ENCODE results near the gene ACOX1.

Gene ACOX1

GRCh38 chr17:76002100-76002499 lies 23.1 kb upstream of the ACOX1 start:
- TF ChIP-seq GATA2 (IDR thresholded peaks at IDR 0.05; ENCODE audit: low read depth, low read length) (no peak), GATA3 (IDR thresholded peaks at IDR 0.05; ENCODE audit: low read depth, low read length) (no peak)

DNA sequence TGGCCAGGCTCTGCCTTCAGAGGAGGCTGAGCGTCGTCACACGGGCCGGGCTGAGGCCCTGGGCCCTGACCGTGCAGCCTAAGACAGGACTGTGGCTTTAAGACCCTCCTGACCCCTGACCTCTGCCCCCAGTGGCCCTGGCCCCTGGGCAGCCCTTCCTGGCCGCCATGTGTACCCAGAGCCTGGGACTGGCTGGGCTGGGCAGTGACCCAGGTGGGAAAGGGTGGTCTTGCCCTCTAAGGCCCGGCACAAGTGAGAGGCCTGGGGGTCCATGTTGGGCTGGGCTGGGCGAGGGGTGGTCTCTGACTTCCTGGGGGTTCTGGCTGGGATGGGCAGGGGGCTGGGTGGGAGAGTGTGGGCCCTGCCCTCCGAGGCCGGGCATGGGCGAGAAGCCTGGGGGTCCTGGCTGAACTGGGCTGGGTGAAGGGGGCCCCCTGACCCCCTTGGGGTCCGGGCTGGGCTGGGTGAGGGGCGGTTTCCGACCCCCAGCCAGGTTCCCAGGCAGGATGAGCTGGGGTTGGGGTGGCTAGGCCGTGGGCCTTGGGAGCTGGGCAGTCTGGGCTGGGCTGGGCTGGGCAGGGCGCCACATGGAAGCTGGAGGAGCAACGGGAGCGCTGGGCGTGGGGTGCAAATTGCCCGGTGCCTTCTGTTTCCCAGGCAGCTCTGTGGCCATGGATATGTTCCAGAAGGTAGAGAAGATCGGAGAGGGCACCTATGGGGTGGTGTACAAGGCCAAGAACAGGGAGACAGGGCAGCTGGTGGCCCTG lies 22.0 kb upstream of the ACOX1 start, which contains the start of gene CDK3:
TSS of gene CDK3 (plus strand) at position 101 of the 767 bp plus-strand sequence. CDS start at position 672, 571 bp downstream.
- TF ChIP-seq GATA3 (IDR thresholded peaks at IDR 0.05; ENCODE audit: low read depth, low read length) (no peak), GATA2 (IDR thresholded peaks at IDR 0.05; ENCODE audit: low read depth, low read length) (no peak)

GRCh38 chr17:76000016-76000754 lies 21.2 kb upstream of the ACOX1 start:
- no peak for TF ChIP-seq GATA2 (IDR thresholded peaks at IDR 0.05; ENCODE audit: low read depth, low read length)
- TF ChIP-seq GATA3 (IDR thresholded peaks at IDR 0.05; ENCODE audit: low read depth, low read length), result no peak

DNA sequence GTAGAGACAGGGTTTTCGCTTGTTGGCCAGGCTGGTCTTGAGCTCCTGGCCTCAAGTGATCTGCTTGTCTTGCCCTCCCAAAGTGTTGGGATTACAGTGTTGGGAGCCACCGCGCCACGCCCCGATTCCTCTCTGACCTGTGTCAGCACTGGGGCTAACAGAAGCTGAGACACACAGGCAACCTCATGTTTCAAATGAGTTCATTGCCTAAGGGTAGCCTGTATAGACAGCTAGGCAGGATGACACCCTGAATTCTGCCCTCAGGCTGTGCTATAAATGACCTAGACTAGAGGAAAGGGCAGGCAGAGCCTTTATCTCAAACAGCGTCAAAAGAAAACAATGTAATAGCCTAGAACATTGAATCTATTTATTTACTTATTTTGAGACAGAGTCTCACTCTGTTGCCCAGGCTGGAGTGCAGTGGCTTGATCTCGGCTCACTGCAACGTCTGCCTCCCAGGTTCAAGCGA lies 19.4 kb upstream of the ACOX1 start:
- no peak for TF ChIP-seq GATA2 (IDR thresholded peaks at IDR 0.05; ENCODE audit: low read depth, low read length)
- TF ChIP-seq GATA3 (IDR thresholded peaks at IDR 0.05; ENCODE audit: low read depth, low read length), result no peak

GRCh38 chr17:75996665-75997590 lies 18.0 kb upstream of the ACOX1 start:
- no peak for TF ChIP-seq GATA2 (IDR thresholded peaks at IDR 0.05; ENCODE audit: low read depth, low read length)
- no peak for TF ChIP-seq GATA3 (IDR thresholded peaks at IDR 0.05; ENCODE audit: low read depth, low read length)

DNA sequence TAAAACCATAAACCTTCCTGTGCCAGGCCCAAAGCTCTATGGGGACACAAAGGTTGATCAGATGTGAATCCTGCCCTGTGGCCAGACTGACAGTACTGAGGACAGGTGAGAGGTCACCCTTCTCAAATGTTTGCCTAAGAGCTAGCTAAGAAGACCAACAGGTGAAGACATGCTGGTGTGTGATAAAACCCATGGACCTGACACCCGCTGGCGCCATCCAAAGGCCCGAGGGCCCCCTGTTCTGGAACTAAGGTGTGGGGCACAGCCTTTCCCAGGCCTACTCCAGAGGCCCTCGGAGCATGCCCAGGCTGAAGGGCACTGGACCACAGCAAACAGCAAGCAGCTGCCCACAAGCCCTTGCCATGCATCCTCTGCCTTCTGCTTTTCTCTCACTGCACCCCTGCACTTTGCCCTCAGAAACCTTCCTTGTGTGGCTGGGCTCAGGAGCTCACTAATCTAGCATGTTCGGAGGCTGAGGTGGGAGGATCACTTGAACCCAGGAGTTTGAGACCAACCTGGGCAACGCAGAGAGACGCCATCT lies 16.5 kb upstream of the ACOX1 start:
- no peak for TF ChIP-seq GATA3 (IDR thresholded peaks at IDR 0.05; ENCODE audit: low read depth, low read length)
- TF ChIP-seq GATA2 (IDR thresholded peaks at IDR 0.05; ENCODE audit: low read depth, low read length), result no peak

- TF ChIP-seq GATA2 (IDR thresholded peaks at IDR 0.05; ENCODE audit: low read depth, low read length) (no peak), GATA3 (IDR thresholded peaks at IDR 0.05; ENCODE audit: low read depth, low read length) (no peak)
Measured at GRCh38 chr17:75994802-75995370, 15.9 kb upstream of the ACOX1 start.

- TF ChIP-seq GATA3 (IDR thresholded peaks at IDR 0.05; ENCODE audit: low read depth, low read length), result no peak
- no peak for TF ChIP-seq GATA2 (IDR thresholded peaks at IDR 0.05; ENCODE audit: low read depth, low read length)
Measured at GRCh38 chr17:75991396-75991795, 12.4 kb upstream of the ACOX1 start.

GRCh38 chr17:75987041-75987440 lies 8.1 kb upstream of the ACOX1 start:
- TF ChIP-seq GATA2 (IDR thresholded peaks at IDR 0.05; ENCODE audit: low read depth, low read length) (no peak), GATA3 (IDR thresholded peaks at IDR 0.05; ENCODE audit: low read depth, low read length) (no peak)

DNA sequence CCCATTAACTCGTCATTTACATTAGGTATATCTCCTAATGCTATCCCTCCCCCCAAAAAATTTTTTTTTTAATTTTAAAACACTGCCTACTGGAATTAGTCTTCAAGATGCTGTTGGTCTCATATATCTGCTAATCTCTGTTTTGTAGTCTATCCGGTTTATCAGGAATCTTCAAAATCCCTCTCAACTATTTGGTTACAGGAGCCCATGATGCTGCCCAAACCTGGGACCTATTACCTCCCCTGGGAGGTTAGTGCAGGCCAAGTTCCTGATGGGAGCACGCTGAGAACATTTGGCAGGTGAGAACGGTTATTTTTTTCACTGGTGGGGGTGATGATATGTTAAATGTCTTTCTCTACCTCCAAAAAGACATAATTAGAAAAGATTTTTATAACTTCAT lies 7.0 kb upstream of the ACOX1 start:
- TF ChIP-seq GATA2 (IDR thresholded peaks at IDR 0.05; ENCODE audit: low read depth, low read length), result no peak
- no peak for TF ChIP-seq GATA3 (IDR thresholded peaks at IDR 0.05; ENCODE audit: low read depth, low read length)

DNA sequence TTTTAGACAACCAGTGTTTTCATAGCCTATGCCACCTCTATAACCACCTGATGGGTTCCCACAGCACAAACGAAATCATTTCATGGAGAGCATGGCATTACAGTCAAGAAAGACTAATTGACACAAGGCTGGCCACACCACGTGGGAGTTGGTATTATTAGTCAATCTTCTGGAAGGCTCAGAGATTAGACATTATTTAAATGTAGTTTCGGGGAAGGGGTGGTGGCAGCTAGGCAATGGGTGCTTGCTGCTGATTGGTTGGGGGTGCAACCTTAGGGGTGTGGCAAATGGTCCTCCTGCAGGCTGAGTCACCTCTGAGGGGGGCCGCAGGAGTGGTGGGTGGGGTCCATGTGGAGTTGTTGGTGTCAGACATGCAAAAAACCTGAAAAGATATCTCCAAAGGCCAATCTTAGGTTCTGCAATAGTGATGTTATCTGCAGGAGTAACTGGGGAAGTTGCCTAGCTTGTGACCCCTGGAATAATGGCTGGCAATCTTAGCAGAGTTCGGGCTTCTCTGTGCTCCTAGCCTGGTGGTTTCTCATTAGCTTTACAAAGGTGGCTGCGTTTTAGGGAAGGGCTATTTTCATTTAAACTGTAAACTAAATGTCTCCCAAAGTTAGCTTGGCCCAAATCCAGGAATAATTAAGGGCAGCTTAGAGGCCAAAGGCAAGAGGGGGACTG lies 4.7 kb upstream of the ACOX1 start:
- no peak for TF ChIP-seq GATA2 (IDR thresholded peaks at IDR 0.05; ENCODE audit: low read depth, low read length)
- TF ChIP-seq GATA3 (IDR thresholded peaks at IDR 0.05; ENCODE audit: low read depth, low read length), result no peak

- TF ChIP-seq GATA2 (IDR thresholded peaks at IDR 0.05; ENCODE audit: low read depth, low read length), result no peak
Measured at GRCh38 chr17:75981019-75981615, 2.2 kb upstream of the ACOX1 start.
